GM19239 (cell line): ENCODE data around the gene SLC18B1.

ENCODE experiments used
- DNase-seq: peaks from one replicate; pipeline ENCODE4 v3.0.0; 2011; ENCODE audit warnings: low spot score; ENCODE audit not compliant: insufficient read length
- FAIRE-seq: peaks from 2 replicates; lab custom pipeline; 2011; peaks lifted over from hg19 to GRCh38; lab: Jason Lieb, UNC

Gene SLC18B1

GRCh38 chr6:132797951-132798868, at the start of gene SLC18B1:
Gene SLC18B1 (minus strand): TSS chr6:132798637. CDS start chr6:132798456, 181 bp downstream.
- FAIRE-seq (peak; percentile 70), DNase-seq (no peak)

GRCh38 chr6:132843316-132844035, 45.0 kb upstream of the SLC18B1 start:
- DNase-seq (no peak), FAIRE-seq (no peak)

- FAIRE-seq = no peak
- no peak for DNase-seq
Observed at GRCh38 chr6:132841966-132842365, 43.5 kb upstream of the SLC18B1 start.

GRCh38 chr6:132832891-132833290, 34.5 kb upstream of the SLC18B1 start:
- FAIRE-seq (no peak), DNase-seq (no peak)

- FAIRE-seq (peak; percentile 48), DNase-seq (no peak)
Observed at GRCh38 chr6:132830334-132830751, 31.9 kb upstream of the SLC18B1 start.

GRCh38 chr6:132820629-132821381, 22.4 kb upstream of the SLC18B1 start:
- FAIRE-seq = no peak
- no peak for DNase-seq

DNA sequence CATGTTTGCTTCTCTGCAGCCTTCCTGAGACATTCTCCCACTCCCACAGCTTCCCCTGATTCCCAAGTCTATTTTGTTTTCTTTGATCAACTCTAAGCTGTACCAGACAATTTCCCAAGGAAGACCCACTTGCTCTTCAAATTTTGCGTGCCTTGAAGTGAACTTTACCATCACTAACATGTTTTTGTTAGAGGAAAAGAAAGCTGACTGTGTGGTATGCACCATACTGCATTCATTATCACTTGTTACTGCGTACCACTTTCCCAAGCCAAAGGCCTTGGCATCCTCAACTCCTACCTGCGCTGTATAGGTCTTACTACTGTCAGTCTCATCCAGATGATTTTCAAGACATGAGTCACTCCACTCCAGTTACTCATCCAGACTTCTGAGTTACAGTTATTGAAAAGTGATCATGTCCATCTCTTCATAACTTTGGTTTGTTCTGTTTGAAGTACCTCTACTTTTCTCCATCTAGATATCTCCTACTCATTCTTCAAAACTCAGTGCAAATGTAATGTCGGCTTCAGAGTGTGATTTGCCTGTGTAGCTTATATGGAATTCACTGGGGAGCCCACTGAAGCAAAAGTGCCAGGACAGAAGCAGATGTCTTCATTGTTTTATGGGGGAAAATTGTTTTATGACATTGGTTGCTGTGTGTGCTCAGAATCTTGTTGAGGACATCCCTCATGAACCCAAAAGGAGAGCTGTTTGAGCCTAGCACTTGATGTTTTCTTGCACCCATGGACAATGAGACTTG, 21.1 kb upstream of the SLC18B1 start:
- FAIRE-seq = no peak
- DNase-seq = no peak

DNA sequence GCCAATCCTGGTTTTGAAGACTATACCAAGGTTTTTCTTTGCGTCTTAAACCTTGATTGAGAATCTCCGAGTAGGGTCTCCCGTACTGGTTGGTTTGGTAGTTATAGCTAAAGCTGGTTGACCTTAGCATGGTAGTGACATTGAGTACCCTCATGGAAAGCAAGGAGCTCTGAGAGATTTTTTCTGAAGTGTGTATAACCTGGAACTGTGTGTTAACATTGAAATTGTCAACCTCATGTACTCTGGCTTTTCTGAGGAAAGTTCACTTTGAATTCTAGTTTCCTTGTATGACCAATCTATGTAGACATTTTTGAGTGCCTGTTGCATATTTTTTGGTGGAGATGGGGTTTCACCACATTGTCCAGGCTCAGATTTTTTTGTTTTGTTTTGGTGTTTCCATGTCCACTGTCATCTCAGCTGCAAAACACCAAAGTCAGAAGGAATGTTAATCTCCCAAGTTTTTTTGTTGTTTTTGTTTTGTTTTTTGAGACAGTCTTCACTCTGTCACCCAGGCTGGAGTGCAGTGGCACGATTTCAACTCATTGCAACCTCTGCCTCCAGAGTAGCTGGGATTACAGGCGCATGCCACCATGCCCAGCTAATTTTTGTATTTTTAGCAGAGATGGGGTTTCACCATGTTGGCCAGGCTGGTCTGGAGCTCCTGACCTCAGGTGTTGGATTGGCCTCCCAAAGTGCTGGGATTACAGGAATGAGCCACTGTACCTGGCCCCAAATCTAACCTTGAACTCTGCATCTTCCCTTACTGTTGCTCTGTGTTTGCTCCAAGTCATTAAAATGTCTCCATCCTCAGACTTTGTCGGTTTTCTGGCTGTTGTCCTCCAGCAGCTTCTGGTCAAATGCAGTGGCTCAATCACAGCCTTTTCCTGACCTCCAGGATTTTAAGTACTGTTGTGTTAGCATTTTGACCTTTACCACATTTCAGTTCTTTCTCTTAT, 20.2 kb upstream of the SLC18B1 start:
- FAIRE-seq (no peak), DNase-seq (no peak)

DNA sequence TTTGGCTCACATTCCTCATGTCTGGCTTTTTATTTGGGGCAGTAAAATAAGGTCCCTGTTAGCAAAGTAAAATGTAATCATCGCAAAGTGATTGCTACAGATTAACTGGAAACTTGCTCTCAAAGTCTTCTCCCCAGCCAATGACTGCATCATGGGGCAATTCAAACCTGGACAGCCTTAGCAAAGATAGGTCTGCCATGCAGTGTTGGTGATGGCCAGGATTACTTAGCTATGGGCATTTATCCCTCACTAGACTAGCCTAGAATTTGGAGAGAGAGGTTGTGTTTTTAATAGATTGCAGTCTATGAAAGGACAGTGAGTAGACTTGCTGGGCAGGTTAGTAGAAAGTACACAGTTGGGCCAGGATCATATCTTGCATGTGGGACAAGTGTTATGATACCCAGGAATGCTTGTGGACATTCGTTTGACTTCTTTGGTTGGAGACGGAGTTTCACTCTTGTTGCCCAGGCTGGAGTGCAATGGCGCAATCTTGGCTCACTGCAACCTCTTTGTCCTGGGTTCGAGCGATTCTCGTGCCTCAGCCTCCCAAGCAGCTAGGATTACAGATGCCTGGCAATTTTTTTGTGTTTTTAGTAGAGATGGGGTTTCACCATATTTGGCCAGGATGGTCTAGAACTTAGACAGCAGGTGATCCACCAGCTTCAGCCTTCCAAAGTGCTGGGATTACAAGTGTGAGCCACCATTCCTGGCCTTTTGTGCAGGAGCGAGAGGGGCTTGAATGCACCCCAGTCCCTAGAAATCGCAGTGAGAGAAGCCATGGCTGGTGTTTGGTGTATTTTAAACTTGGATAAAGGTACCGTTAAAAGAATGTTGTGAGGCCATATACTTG, 19.3 kb upstream of the SLC18B1 start:
- FAIRE-seq (no peak), DNase-seq (no peak)

- no peak for FAIRE-seq
- no peak for DNase-seq
Observed at GRCh38 chr6:132816660-132817059, 18.2 kb upstream of the SLC18B1 start.

- DNase-seq (no peak), FAIRE-seq (peak; percentile 33)
Observed at GRCh38 chr6:132814716-132815570, 16.5 kb upstream of the SLC18B1 start.

DNA sequence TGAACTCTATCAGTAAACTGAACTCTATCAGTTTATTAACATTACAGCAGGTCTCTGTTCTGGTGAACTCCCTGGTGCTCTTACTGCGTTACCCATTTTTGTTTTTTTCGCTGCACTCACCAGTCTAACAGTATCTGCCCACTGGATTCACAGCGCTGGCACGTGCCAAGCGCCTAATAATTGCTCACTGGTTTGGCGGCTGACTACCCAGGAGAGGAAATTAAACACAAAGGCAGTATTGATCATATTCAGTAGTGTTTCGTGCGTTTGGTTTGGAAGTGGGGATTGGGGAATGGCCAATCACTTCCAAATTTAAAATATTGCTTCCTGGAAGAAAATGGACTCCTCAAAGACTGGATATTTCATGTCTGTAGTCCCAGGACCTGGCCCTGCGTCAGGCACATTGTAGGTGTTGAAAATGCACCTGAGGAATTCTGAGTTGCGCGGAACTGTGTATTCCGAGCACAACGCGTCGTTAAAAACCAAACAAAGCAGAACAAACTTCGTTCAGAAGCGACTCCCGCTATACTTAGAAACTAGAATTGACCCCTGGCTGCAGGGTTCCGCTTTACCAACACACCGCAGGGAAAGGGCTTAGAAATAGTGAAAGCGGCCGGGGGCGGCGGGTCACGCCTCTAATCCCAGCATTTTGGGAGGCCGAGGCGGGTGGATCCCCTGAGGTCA, 14.9 kb upstream of the SLC18B1 start:
- FAIRE-seq (no peak), DNase-seq (no peak)

- FAIRE-seq (peak; percentile 67), DNase-seq (no peak)
Observed at GRCh38 chr6:132812756-132813172, 14.3 kb upstream of the SLC18B1 start.

DNA sequence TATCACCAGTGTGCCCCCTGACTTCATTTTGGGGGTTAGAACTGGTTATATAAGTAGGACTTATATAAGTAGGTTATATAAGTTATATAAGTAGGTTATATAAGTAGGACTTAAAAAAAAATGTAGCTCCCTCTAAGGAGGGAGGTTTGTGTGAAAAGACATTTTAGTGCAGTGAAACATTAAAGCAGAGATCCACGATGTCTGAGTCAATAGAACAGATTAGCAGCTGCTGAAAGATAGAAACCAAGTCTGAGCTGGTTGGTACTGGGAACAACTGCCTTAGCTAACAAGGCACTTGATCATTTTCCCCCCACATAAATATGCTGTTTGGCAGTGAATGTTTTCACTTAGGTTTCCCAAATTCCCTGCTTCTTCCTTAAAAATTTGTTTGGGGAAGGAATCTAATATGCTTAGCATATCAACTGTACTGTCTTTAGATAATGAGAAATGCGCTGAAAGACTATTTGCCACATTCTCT, 13.9 kb upstream of the SLC18B1 start:
- FAIRE-seq (peak; percentile 47), DNase-seq (no peak)

GRCh38 chr6:132811276-132811675, 12.8 kb upstream of the SLC18B1 start:
- DNase-seq (no peak), FAIRE-seq (no peak)

GRCh38 chr6:132805548-132805947, 7.1 kb upstream of the SLC18B1 start:
- FAIRE-seq (no peak), DNase-seq (no peak)
